Measurements from ENCODE around the gene SPAG17.

GRCh38 chr1:118142546-118142945, 42.5 kb downstream of the SPAG17 start:
- no peak for TF ChIP-seq CTCF (IDR thresholded peaks at IDR 0.05; ENCODE audit: low read depth, low read length, poor library complexity, severe bottlenecking)
- no peak for TF ChIP-seq EZH2phosphoT487 (IDR thresholded peaks at IDR 0.05; ENCODE audit: borderline replicate concordance, low read length)

Measured in DOHH2 (cell line).